Heart right ventricle (tissue), 16 donors: ENCODE data around the gene MAPKAPK2. TPM values are rescaled to one million over a fixed set of nuclear protein-coding genes. Genes with fewer than 3 reads are reported as not detected.
A peak's percentile ranks its signal among the peaks of the same experiment; 100 is the strongest.

Experiments used
- ATAC-seq, 8 donors: fragments of 200-7000 bp; cut with Tn5 transposase; one replicate each; pipeline ENCODE4 v1.9.1; 2020; ENCODE audit warnings: mild to moderate bottlenecking in 8 of 8, moderate library complexity in 8 of 8, moderate number of reproducible peaks in 1 of 8
- DNase-seq, 2 donors: peaks; one replicate each; pipeline ENCODE4 v3.0.0-alpha.2; 2020
- H3K27ac ChIP-seq, 10 donors: fragments of 200-600 bp; sonication (generic) in 2 of 10; one replicate each; pipeline versions ENCODE4 v1.5.0 to v1.8.0; 2020 to 2022; ENCODE audit warnings: mild to moderate bottlenecking in 3 of 10
- H3K27me3 ChIP-seq, 7 donors: fragments of 200-600 bp; one replicate each; pipeline ENCODE4 v1.8.0; 2021 to 2022; ENCODE audit warnings: mild to moderate bottlenecking in 2 of 7
- H3K36me3 ChIP-seq, 9 donors: fragments of 200-600 bp; sonication (generic) in 1 of 9; one replicate each; pipeline versions ENCODE4 v1.5.0 to v1.8.0; 2020 to 2022; ENCODE audit warnings: mild to moderate bottlenecking in 2 of 9
- H3K4me1 ChIP-seq, 9 donors: fragments of 200-600 bp; sonication (generic) in 1 of 9; one replicate each; pipeline versions ENCODE4 v1.5.0 to v1.8.0; 2020 to 2022; ENCODE audit warnings: mild to moderate bottlenecking in 4 of 9
- H3K4me3 ChIP-seq, 10 donors: fragments of 200-600 bp; sonication (generic) in 2 of 10; one replicate each; pipeline versions ENCODE4 v1.5.0 to v1.8.0; 2020 to 2022; ENCODE audit warnings: mild to moderate bottlenecking in 7 of 10, moderate library complexity in 2 of 10
- H3K9me3 ChIP-seq, 11 donors: fragments of 200-600 bp in 10 of 11; sonication (generic) in 2 of 11; one replicate each; pipeline versions ENCODE4 v1.5.0 to v1.8.0; 2013 to 2022; ENCODE audit warnings: mild to moderate bottlenecking in 2 of 11, control low read depth in 1 of 11, moderate library complexity in 1 of 11
- WGBS, 2 donors: extraction: QIAGEN DNeasy Blood & Tissue Kit; methylation state at CpG; one replicate each; pipeline ENCODE4 v1.1.7; 2013; ENCODE audit warnings: inconsistent platforms in 1 of 2; 5-methylcytosine and 5-hydroxymethylcytosine counted together
- intact Hi-C, 10 donors: fragments of 100-400 bp; cut with DNase I; formaldehyde crosslinking; loops; one replicate each; pipeline versions ENCODE4 v1.11.1 to v1.14.2; 2022
- polyA plus RNA-seq, 2 donors: library from polyadenylated mRNA; stranded (reverse); fragments of 200-250 nt; gene quantifications; one replicate each; pipeline ENCODE4 v1.2.3, GENCODE V29; 2013
- total RNA-seq, 10 donors: library from RNA; stranded (reverse); fragmentation: NEBNext Ultra II Directional in 3 of 10; extraction: Animal tissue kit (Norgen Biotek cat#: 25700) in 3 of 10; gene quantifications; one replicate each; pipeline versions ENCODE4 v1.2.1 to v1.2.4, GENCODE V29; 2021 to 2023
- TF ChIP-seq, protein P1 (sequence below), 9 donors: fragments of 200-600 bp; sonication (generic) in 2 of 9; IDR thresholded peaks; one replicate each; pipeline versions ENCODE4 v1.5.0 to v1.8.0; 2021 to 2022; ENCODE audit warnings: antibody characterized with exemption in 9 of 9, mild to moderate bottlenecking in 5 of 9, moderate library complexity in 1 of 9
- donor health status: Arrhythmogenic right ventricular cardiomyopathy.
- donor health status: ischemic (EF 13 %, LVEDD 7.1; RV severe dilation, severe dysfunction).
- donor health status: healthy with polysubstance abuse.
- donor health status: DM: no; HTN: yes; CAD: no.
- donor health status: DM: no; HTN: no; CAD: no.
- donor health status: ischemic (EF 25% LVEDD 6.9; RV normal size, moderate dysfunction).
- donor health status: ischemic (EF 25% LVEDD 5.7; RV mildly dilated, moderate dysfunction).
- donor health status: healthy.
- donor health status: DM: yes; HTN: yes; CAD: no.
- donor health status: Ischemic cardiomyopathy.
- donor health status: ischemic (EF 35%, LVEDD 5.7; RV mildly dilated, moderate dysfunction).
- donor health status: nonischemic (EF 11% LVEDD 7.7; RV severe dilation, severe dysfunction).
- donor health status: DM: yes; HTN: yes; CAD: no.
- donor health status: PGD.
- donor health status: ischemic (EF 29% LVEDD 5.4; RV normal size, mild dysfunction).
- donor health status: nonischemic (EF 23%, LVEDD 6.1; RV moderate dilation, normal function).

The MAPKAPK2 gene
- total and polyA plus RNA-seq, 12 donors, result 101 to 323 (median 219) TPM

DNA sequence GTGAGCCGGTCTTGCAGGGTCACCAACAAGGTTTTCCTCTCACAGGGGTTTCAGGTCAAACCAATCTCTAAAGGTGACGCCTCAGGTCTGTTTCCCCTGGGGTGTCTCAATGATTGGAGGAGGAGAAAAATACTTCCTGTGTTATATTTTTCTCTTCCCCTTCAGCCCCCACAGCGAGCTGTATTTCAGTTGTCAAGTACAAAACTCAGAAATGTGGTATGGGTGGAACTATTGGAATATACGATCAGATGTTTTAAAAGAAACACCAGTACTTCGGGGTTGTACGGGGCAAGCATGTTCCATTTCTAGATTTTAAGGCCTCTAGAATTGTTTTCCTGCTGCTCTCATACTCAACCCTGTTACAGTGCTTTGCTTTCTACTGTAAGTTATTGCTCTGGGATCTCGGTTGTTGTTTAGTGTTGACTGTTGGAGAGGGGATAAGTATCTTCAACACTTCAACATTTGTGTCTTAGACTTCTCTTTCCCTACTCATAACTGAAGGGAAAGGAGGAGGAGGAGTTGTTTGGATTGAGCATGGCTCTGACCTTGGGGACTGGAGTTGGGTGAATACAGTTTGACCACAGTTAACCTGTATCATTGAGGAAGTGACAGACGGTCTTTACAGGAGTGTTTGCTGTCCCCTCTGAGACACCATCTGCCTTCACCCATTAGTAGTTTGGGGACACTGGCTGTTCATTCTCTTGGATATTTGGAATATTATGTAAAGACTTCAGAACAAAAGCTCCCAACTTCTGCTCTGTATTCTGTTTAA lies 2.0 kb downstream of the MAPKAPK2 start:
- intact Hi-C loops, result loop anchor here in 5 of 10 donors (2.0 to 5.0 kb wide), 3 partner anchors 36 to 40 kb away; no protein-coding TSS in a partner anchor
- TF ChIP-seq, protein P1, sequence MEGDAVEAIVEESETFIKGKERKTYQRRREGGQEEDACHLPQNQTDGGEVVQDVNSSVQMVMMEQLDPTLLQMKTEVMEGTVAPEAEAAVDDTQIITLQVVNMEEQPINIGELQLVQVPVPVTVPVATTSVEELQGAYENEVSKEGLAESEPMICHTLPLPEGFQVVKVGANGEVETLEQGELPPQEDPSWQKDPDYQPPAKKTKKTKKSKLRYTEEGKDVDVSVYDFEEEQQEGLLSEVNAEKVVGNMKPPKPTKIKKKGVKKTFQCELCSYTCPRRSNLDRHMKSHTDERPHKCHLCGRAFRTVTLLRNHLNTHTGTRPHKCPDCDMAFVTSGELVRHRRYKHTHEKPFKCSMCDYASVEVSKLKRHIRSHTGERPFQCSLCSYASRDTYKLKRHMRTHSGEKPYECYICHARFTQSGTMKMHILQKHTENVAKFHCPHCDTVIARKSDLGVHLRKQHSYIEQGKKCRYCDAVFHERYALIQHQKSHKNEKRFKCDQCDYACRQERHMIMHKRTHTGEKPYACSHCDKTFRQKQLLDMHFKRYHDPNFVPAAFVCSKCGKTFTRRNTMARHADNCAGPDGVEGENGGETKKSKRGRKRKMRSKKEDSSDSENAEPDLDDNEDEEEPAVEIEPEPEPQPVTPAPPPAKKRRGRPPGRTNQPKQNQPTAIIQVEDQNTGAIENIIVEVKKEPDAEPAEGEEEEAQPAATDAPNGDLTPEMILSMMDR (IDR thresholded peaks at IDR 0.05), result no peak
- no peaks in the 10 kb centered on the region for H3K9me3 ChIP-seq
- H3K27me3 ChIP-seq, result no peaks in the 10 kb centered on the region
- no peak for DNase-seq
- peaks cover 0 to 9% (median 0%) of the 10 kb centered on the region in 9 donors for H3K36me3 ChIP-seq
- peak overlapping the region; percentile 50 to 95 (median 86) for H3K4me3 ChIP-seq
- ATAC-seq, result peak in 3 of 8 donors; percentile 14 to 16 (median 14)
- H3K27ac ChIP-seq, result peak overlapping the region; percentile 91 to 99 (median 98)
- peaks cover 26 to 72% (median 60%) of the 10 kb centered on the region in 9 donors for H3K4me1 ChIP-seq
- 4% methylated on average over 8 of the region's 8 CpGs for WGBS, 2 donors

DNA sequence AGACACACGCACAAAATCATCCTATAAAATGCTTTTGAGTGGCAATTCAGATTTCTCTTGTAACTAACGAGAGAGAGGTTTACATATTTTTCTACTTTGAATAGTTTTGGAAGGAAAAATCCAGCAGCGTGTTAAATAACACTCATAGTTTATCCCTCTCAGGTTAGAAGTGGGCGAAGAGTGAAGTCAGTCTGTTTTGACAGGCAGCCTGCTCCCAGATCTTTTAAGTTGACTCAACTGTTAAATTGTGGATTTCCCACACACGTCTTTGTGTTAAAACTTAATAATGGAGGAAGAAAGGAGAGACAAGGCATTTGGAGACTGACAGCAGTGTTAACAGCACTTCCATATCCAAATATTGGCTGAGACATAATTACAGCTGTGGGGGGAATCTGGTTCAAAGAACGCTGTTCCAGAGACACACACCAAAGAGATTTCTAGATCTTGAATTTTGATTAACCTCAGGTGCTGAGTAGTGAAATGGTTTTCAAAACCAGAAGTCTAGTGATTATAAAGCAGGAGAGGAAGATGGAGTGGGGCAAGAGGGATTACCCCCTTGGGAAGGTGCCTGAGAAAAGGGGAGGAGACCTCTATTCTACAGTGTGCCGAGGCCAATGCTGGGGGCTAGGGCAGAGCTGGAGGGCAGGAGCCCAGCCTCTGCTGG lies 2.7 kb downstream of the MAPKAPK2 start:
- intact Hi-C loops, result loop anchor here in 5 of 10 donors (2.0 to 5.0 kb wide), 3 partner anchors 35 to 39 kb away; no protein-coding TSS in a partner anchor
- no peaks in the 10 kb centered on the region for H3K9me3 ChIP-seq
- ATAC-seq (no peak), DNase-seq (no peak)
- 38 to 46% methylated on average over 7 of the region's 7 CpGs for WGBS, 2 donors
- H3K27me3 ChIP-seq, result no peaks in the 10 kb centered on the region
- H3K36me3 ChIP-seq, result peaks cover 0 to 9% (median 0%) of the 10 kb centered on the region in 9 donors
- H3K27ac ChIP-seq, result peak overlapping the region; percentile 91 to 99 (median 98)
- TF ChIP-seq, protein P1 (IDR thresholded peaks at IDR 0.05), result no peak
- peak overlapping the region; percentile 50 to 95 (median 86) for H3K4me3 ChIP-seq
- peaks cover 33 to 75% (median 67%) of the 10 kb centered on the region in 9 donors for H3K4me1 ChIP-seq

DNA sequence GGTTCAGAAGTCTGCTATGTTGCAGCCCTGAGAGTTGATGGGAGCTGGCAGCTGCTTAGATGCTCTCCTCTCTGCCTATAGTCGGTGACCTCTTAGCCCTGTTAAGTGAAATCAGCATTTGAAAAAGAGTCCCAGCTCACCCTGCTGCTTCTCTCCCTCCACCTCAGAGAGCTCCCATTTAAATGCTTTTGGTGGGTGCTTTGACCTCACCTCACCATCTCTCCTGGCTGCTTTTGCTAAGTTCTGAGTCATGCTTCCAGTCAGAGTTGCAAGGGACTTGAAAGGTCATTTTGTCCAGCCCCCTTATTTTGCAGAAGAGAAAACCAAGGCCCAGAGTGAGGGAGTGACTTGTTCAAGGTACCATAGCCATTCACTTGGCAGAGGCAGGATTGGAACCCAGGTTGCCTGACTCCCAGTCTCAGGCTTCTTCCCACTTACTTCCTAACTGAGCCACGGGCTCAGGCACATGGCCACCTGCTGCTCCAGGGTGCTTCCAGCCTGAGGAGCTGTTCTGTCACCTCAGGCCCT lies 3.3 kb downstream of the MAPKAPK2 start:
- intact Hi-C loops, result loop anchor here in 5 of 10 donors (2.0 to 5.0 kb wide), 3 partner anchors 34 to 39 kb away; no protein-coding TSS in a partner anchor
- WGBS, 2 donors, result 31 to 46% methylated on average over 2 of the region's 2 CpGs
- H3K4me3 ChIP-seq, result peak overlapping the region in 9 of 10 donors; percentile 9 to 95 (median 87)

More for the DNA sequence above, 3.3 kb downstream of the MAPKAPK2 start:
- Histone ChIP-seq H3K27me3 (no peaks in the 10 kb centered on the region), H3K9me3 (no peaks in the 10 kb centered on the region), H3K27ac (peak overlapping the region; percentile 40 to 99 (median 98)), H3K36me3 (peaks cover 0 to 9% (median 0%) of the 10 kb centered on the region in 9 donors), H3K4me1 (peaks cover 37 to 78% (median 73%) of the 10 kb centered on the region in 9 donors)
- DNase-seq (no peak), ATAC-seq (peak in 3 of 8 donors; percentile 1 to 5 (median 3))
- TF ChIP-seq, protein P1 (IDR thresholded peaks at IDR 0.05), result no peak
